ENCODE measurements around the gene OR6T1. TPM values are rescaled to one million over a fixed set of nuclear protein-coding genes. Genes with fewer than 3 reads are reported as not detected.
A peak's percentile ranks its signal among the peaks of the same experiment; 100 is the strongest.

OR6T1 gene
- polyA plus RNA-seq, result not detected
- long read RNA-seq, donor 1, result 0 reads
- long read RNA-seq, donor 2, result 0 reads
- long read RNA-seq, donor 3, result 0 reads
- long read RNA-seq, donor 4, result 0 reads
- long read RNA-seq, donor 5, result 0 reads
- long read RNA-seq, donor 6, result 0 reads
- long read RNA-seq, donor 7, result 0 reads
- long read RNA-seq, donor 8, result 0 reads
- long read RNA-seq, donor 9, result 0 reads
- long read RNA-seq, donor 10, result 0 reads
- long read RNA-seq, donor 11, result 0 reads

- Histone ChIP-seq H3K9me3 (ENCODE audit: control insufficient read depth, low read depth, low read length) (no peaks in the 10 kb centered on the region), H3K27ac (ENCODE audit: low read length) (no peak within 1 kb of the TSS), H3K4me3 (ENCODE audit: low read length) (no peak within 1 kb of the TSS), H3K36me3 (ENCODE audit: control insufficient read depth, insufficient read depth, low read length) (no peaks in the 10 kb centered on the region), H3K4me1 (ENCODE audit: control insufficient read depth, insufficient read depth, low read length) (no peaks in the 10 kb centered on the region), H3K27me3 (ENCODE audit: control insufficient read depth, insufficient read depth, low read length) (peaks cover 2% of the 10 kb centered on the region)
- WGBS (ENCODE audit: insufficient coverage, low lambda C conversion rate), result 83% methylated on average over 2 of the region's 3 CpGs
- no peak for DNase-seq
These were observed at the start of gene OR6T1 for GRCh38 chr11:123943738-123944137. Gene OR6T1 (minus strand): TSS chr11:123943838. CDS start chr11:123943838, 0 bp downstream.

- no peaks in the 10 kb centered on the region for H3K4me1 ChIP-seq (ENCODE audit: control insufficient read depth, insufficient read depth, low read length)
- whole genome bisulfite sequencing (ENCODE audit: insufficient coverage, low lambda C conversion rate), result no CpG with 5 or more reads among the region's 5 CpGs
- H3K9me3 ChIP-seq (ENCODE audit: control insufficient read depth, low read depth, low read length), result no peaks in the 10 kb centered on the region
- no peak for DNase-seq
- no peak overlapping the region for H3K27ac ChIP-seq (ENCODE audit: low read length)
- H3K4me3 ChIP-seq (ENCODE audit: low read length), result no peak overlapping the region
- H3K36me3 ChIP-seq (ENCODE audit: control insufficient read depth, insufficient read depth, low read length), result no peaks in the 10 kb centered on the region
- H3K27me3 ChIP-seq (ENCODE audit: control insufficient read depth, insufficient read depth, low read length), result no peaks in the 10 kb centered on the region
These were observed 35.7 kb upstream of the OR6T1 start for GRCh38 chr11:123979311-123979710.

GRCh38 chr11:123977731-123978347, 34.2 kb upstream of the OR6T1 start, which contains the start of gene OR10S1:
Gene OR10S1 (minus strand): TSS chr11:123977781. CDS start chr11:123977664, 117 bp downstream.
- H3K27ac ChIP-seq (ENCODE audit: low read length), result no peak within 1 kb of the TSS
- H3K36me3 ChIP-seq (ENCODE audit: control insufficient read depth, insufficient read depth, low read length), result no peaks in the 10 kb centered on the region
- no peaks in the 10 kb centered on the region for H3K9me3 ChIP-seq (ENCODE audit: control insufficient read depth, low read depth, low read length)
- no peaks in the 10 kb centered on the region for H3K4me1 ChIP-seq (ENCODE audit: control insufficient read depth, insufficient read depth, low read length)
- no peak for DNase-seq
- H3K27me3 ChIP-seq (ENCODE audit: control insufficient read depth, insufficient read depth, low read length), result no peaks in the 10 kb centered on the region
- no peak within 1 kb of the TSS for H3K4me3 ChIP-seq (ENCODE audit: low read length)

GRCh38 chr11:123976770-123977560, 33.3 kb upstream of the OR6T1 start:
- H3K4me3 ChIP-seq (ENCODE audit: low read length), result no peak overlapping the region
- no peak for DNase-seq
- no peaks in the 10 kb centered on the region for H3K27me3 ChIP-seq (ENCODE audit: control insufficient read depth, insufficient read depth, low read length)
- no peak overlapping the region for H3K27ac ChIP-seq (ENCODE audit: low read length)
- no peaks in the 10 kb centered on the region for H3K36me3 ChIP-seq (ENCODE audit: control insufficient read depth, insufficient read depth, low read length)
- H3K4me1 ChIP-seq (ENCODE audit: control insufficient read depth, insufficient read depth, low read length), result no peaks in the 10 kb centered on the region
- H3K9me3 ChIP-seq (ENCODE audit: control insufficient read depth, low read depth, low read length), result no peaks in the 10 kb centered on the region
- no CpG with 5 or more reads among the region's 18 CpGs for WGBS (ENCODE audit: insufficient coverage, low lambda C conversion rate)

- no CpG with 5 or more reads among the region's 1 CpG for WGBS (ENCODE audit: insufficient coverage, low lambda C conversion rate)
- no peaks in the 10 kb centered on the region for H3K4me1 ChIP-seq (ENCODE audit: control insufficient read depth, insufficient read depth, low read length)
These were observed 30.2 kb upstream of the OR6T1 start for GRCh38 chr11:123973816-123974215.

GRCh38 chr11:123956752-123957151, 13.1 kb upstream of the OR6T1 start:
- Histone ChIP-seq H3K27ac (ENCODE audit: low read length) (no peak overlapping the region), H3K4me3 (ENCODE audit: low read length) (no peak overlapping the region), H3K27me3 (ENCODE audit: control insufficient read depth, insufficient read depth, low read length) (no peaks in the 10 kb centered on the region), H3K9me3 (ENCODE audit: control insufficient read depth, low read depth, low read length) (no peaks in the 10 kb centered on the region), H3K4me1 (ENCODE audit: control insufficient read depth, insufficient read depth, low read length) (no peaks in the 10 kb centered on the region), H3K36me3 (ENCODE audit: control insufficient read depth, insufficient read depth, low read length) (no peaks in the 10 kb centered on the region)
- DNase-seq, result no peak

More at GRCh38 chr11:123973816-123974215, 30.2 kb upstream of the OR6T1 start:
- H3K27ac ChIP-seq (ENCODE audit: low read length), result no peak overlapping the region
- DNase-seq, result no peak
- H3K4me3 ChIP-seq (ENCODE audit: low read length), result no peak overlapping the region
- no peaks in the 10 kb centered on the region for H3K36me3 ChIP-seq (ENCODE audit: control insufficient read depth, insufficient read depth, low read length)
- no peaks in the 10 kb centered on the region for H3K27me3 ChIP-seq (ENCODE audit: control insufficient read depth, insufficient read depth, low read length)
- H3K9me3 ChIP-seq (ENCODE audit: control insufficient read depth, low read depth, low read length), result no peaks in the 10 kb centered on the region

- Histone ChIP-seq H3K27me3 (ENCODE audit: control insufficient read depth, insufficient read depth, low read length) (peaks cover 2% of the 10 kb centered on the region), H3K9me3 (ENCODE audit: control insufficient read depth, low read depth, low read length) (no peaks in the 10 kb centered on the region), H3K27ac (ENCODE audit: low read length) (no peak overlapping the region), H3K36me3 (ENCODE audit: control insufficient read depth, insufficient read depth, low read length) (no peaks in the 10 kb centered on the region), H3K4me3 (ENCODE audit: low read length) (no peak overlapping the region), H3K4me1 (ENCODE audit: control insufficient read depth, insufficient read depth, low read length) (no peaks in the 10 kb centered on the region)
- DNase-seq, result peak in 1 of 2 donors; percentile 24
- 13% methylated on average over 1 of the region's 1 CpG for WGBS (ENCODE audit: insufficient coverage, low lambda C conversion rate)
These were observed 1.5 kb upstream of the OR6T1 start for GRCh38 chr11:123945132-123945531.

- no peak overlapping the region for H3K27ac ChIP-seq (ENCODE audit: low read length)
- no peak for DNase-seq
- no peak overlapping the region for H3K4me3 ChIP-seq (ENCODE audit: low read length)
- no peaks in the 10 kb centered on the region for H3K4me1 ChIP-seq (ENCODE audit: control insufficient read depth, insufficient read depth, low read length)
- peaks cover 2% of the 10 kb centered on the region for H3K27me3 ChIP-seq (ENCODE audit: control insufficient read depth, insufficient read depth, low read length)
- WGBS (ENCODE audit: insufficient coverage, low lambda C conversion rate), result 83% methylated on average over 1 of the region's 4 CpGs
- H3K36me3 ChIP-seq (ENCODE audit: control insufficient read depth, insufficient read depth, low read length), result no peaks in the 10 kb centered on the region
- H3K9me3 ChIP-seq (ENCODE audit: control insufficient read depth, low read depth, low read length), result no peaks in the 10 kb centered on the region
These were observed 1.2 kb downstream of the OR6T1 start for GRCh38 chr11:123942413-123942812.

- Histone ChIP-seq H3K27ac (ENCODE audit: low read length) (no peak within 1 kb of the TSS), H3K4me1 (ENCODE audit: control insufficient read depth, insufficient read depth, low read length) (no peaks in the 10 kb centered on the region), H3K9me3 (ENCODE audit: control insufficient read depth, low read depth, low read length) (no peaks in the 10 kb centered on the region), H3K36me3 (ENCODE audit: control insufficient read depth, insufficient read depth, low read length) (no peaks in the 10 kb centered on the region), H3K4me3 (ENCODE audit: low read length) (no peak within 1 kb of the TSS), H3K27me3 (ENCODE audit: control insufficient read depth, insufficient read depth, low read length) (peaks cover 2% of the 10 kb centered on the region)
- WGBS (ENCODE audit: insufficient coverage, low lambda C conversion rate), result no CpG with 5 or more reads among the region's 1 CpG
- no peak for DNase-seq
These were observed 4.3 kb downstream of the OR6T1 start, which contains the start of gene OR4D5 for GRCh38 chr11:123939317-123939716. Gene OR4D5 (plus strand): TSS chr11:123939617. CDS start chr11:123939617, 0 bp downstream.

- no peak overlapping the region for H3K27ac ChIP-seq (ENCODE audit: low read length)
- H3K27me3 ChIP-seq (ENCODE audit: control insufficient read depth, insufficient read depth, low read length), result no peaks in the 10 kb centered on the region
- no peaks in the 10 kb centered on the region for H3K36me3 ChIP-seq (ENCODE audit: control insufficient read depth, insufficient read depth, low read length)
- H3K4me3 ChIP-seq (ENCODE audit: low read length), result no peak overlapping the region
- WGBS (ENCODE audit: insufficient coverage, low lambda C conversion rate), result 100% methylated on average over 1 of the region's 1 CpG
- no peaks in the 10 kb centered on the region for H3K4me1 ChIP-seq (ENCODE audit: control insufficient read depth, insufficient read depth, low read length)
- H3K9me3 ChIP-seq (ENCODE audit: control insufficient read depth, low read depth, low read length), result no peaks in the 10 kb centered on the region
- DNase-seq, result no peak
These were observed 19.6 kb downstream of the OR6T1 start for GRCh38 chr11:123924027-123924426.
